Aorta (tissue), 5 donors: ENCODE measurements around the gene CLSTN3. TPM values are rescaled to one million over a fixed set of nuclear protein-coding genes. Genes with fewer than 3 reads are reported as not detected.
"Not testable (repeated sequence)": the region's sequence is repeated elsewhere in the genome, so short reads cannot be mapped to it uniquely, and the experiment has no call there.

Experiments used
- ATAC-seq: fragments of 200-7000 bp; cut with Tn5 transposase; one replicate; pipeline ENCODE4 v1.9.1; 2022; ENCODE audit warnings: moderate library complexity; ENCODE audit not compliant: low FRiP score
- DNase-seq, 2 donors: peaks; one replicate each; pipeline ENCODE4 v3.0.0-alpha.2; 2020
- H3K27ac ChIP-seq, 2 donors: one replicate each; pipeline ENCODE4 v1.5.1; 2013; ENCODE audit warnings: low read length in 2 of 2, mild to moderate bottlenecking in 2 of 2, moderate library complexity in 2 of 2, control low read depth in 1 of 2, inconsistent platforms in 1 of 2, low read depth in 1 of 2
- H3K27me3 ChIP-seq, 2 donors: one replicate each; pipeline ENCODE4 v1.6.1; 2013; ENCODE audit warnings: control low read depth in 1 of 2, low read length in 1 of 2, mild to moderate bottlenecking in 1 of 2, moderate library complexity in 1 of 2; ENCODE audit not compliant: insufficient read depth in 2 of 2, control insufficient read depth in 1 of 2
- H3K36me3 ChIP-seq, 2 donors: one replicate each; pipeline ENCODE4 v1.6.1; 2013; ENCODE audit warnings: control low read depth in 1 of 2, low read length in 1 of 2, mild to moderate bottlenecking in 1 of 2; ENCODE audit not compliant: insufficient read depth in 2 of 2, control insufficient read depth in 1 of 2
- H3K4me1 ChIP-seq, 2 donors: one replicate each; pipeline ENCODE4 v1.6.1; 2013; ENCODE audit warnings: low read length in 2 of 2, control low read depth in 1 of 2, mild to moderate bottlenecking in 1 of 2, moderate library complexity in 1 of 2; ENCODE audit not compliant: insufficient read depth in 2 of 2, control insufficient read depth in 1 of 2
- H3K4me3 ChIP-seq, 2 donors: one replicate each; pipeline ENCODE4 v1.5.1; 2013; ENCODE audit warnings: low read length in 2 of 2, control low read depth in 1 of 2, mild to moderate bottlenecking in 1 of 2
- H3K9me3 ChIP-seq: one replicate; pipeline ENCODE4 v1.6.1; 2013; ENCODE audit warnings: mild to moderate bottlenecking, low read length; ENCODE audit not compliant: control insufficient read depth
- WGBS, 2 donors: extraction: QIAGEN DNeasy Blood & Tissue Kit; methylation state at CpG; one replicate each; pipeline ENCODE4 v1.1.7; 2013; 5-methylcytosine and 5-hydroxymethylcytosine counted together
- intact Hi-C, 2 donors: fragments of 100-400 bp; cut with DNase I; formaldehyde crosslinking; loops; one replicate each; pipeline versions ENCODE4 v1.14.2 to v1.15.0; 2022
- polyA plus RNA-seq, 2 donors: library from polyadenylated mRNA; stranded (reverse); fragments of 200-250 nt; gene quantifications; one replicate each; pipeline ENCODE4 v1.2.3, GENCODE V29; 2013
- total RNA-seq, 2 donors: library from RNA; stranded (reverse); fragmentation: NEBNext Ultra II Directional; extraction: Animal tissue kit (Norgen Biotek cat#: 25700); gene quantifications; one replicate each; pipeline ENCODE4 v1.2.1, GENCODE V29; 2021
- donor health status: healthy with polysubstance abuse.
- donor health status: Bipolar disorder and iron deficiency.
- donor health status: DM: no; HTN: no; CAD: no.
- donor health status: DM: no; HTN: no; CAD: no.
- donor health status: DM: yes; HTN: yes; CAD: no.

Gene CLSTN3
- total and polyA plus RNA-seq, 4 donors = 12.4 to 77.2 (median 24.8) TPM

DNA sequence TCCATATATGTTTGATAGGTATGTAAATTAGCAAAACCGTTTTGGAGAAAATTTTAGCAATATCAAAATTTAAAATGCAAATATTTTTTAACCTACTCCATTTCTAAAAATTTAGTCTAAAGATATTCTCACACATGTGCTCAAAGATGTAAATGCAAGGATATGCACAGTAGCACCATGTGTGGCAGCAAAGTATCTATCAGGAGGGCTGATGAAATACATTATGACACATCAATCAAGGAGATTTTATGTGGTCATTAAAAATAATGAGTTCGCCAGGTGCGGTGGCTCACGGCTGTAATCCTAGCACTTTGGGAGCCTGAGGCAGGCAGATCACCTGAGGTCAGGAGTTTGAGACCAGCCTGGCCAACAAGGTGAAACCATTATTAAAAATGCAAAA is 29.9 kb upstream of the CLSTN3 start:
- intact Hi-C loops = no loop called here
- H3K27ac ChIP-seq = no peak overlapping the region
- DNase-seq = no peak

DNA sequence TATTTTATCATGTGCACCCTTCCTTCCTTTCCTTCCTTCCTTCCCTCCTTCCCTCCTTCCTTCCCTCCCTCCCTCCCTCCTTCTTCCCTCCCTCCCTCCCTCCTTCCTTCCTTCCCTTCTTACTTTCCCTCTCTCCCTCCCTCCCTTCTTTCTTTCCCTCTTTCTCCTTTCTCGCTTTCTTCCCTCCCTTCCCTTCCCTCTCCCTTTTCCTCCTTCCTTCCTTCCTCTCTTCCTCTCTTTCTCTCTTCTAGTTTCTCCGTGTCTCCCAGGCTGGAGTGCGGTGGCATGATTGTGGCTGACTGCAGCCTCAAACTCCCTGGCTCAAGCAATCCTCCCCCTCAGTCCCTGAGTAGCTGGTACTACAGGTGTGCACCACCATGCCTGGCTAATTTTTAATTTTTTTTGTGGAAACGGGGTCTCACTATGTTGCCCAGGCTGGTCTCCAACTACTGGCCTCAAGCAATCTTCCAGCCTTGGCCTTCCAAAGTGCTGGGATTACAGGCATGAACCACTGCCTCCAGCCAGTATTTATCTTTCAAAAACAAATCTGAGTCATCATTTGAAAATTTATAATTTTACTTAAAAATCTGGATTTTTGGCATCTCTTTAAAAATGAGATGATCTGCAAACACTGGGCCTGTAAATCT is 29.0 kb upstream of the CLSTN3 start:
- Histone ChIP-seq H3K27ac (no peak overlapping the region), H3K27me3 (no peaks in the 10 kb centered on the region), H3K4me1 (no peaks in the 10 kb centered on the region), H3K4me3 (no peak overlapping the region), H3K36me3 (peaks cover 0 to 5% of the 10 kb centered on the region in 2 donors), H3K9me3 (no peaks in the 10 kb centered on the region)
- intact Hi-C loops = no loop called here
- WGBS, 2 donors = 83 to 85% methylated on average over 4 of the region's 4 CpGs
- ATAC-seq (no peak), DNase-seq (no peak)

More for the DNA sequence above, 29.9 kb upstream of the CLSTN3 start:
- no peak for ATAC-seq
- Histone ChIP-seq H3K9me3 (no peaks in the 10 kb centered on the region), H3K4me3 (no peak overlapping the region), H3K36me3 (peaks cover 0 to 5% of the 10 kb centered on the region in 2 donors), H3K27me3 (no peaks in the 10 kb centered on the region), H3K4me1 (no peaks in the 10 kb centered on the region)
- WGBS, 2 donors = 77 to 88% methylated on average over 4 of the region's 4 CpGs

DNA sequence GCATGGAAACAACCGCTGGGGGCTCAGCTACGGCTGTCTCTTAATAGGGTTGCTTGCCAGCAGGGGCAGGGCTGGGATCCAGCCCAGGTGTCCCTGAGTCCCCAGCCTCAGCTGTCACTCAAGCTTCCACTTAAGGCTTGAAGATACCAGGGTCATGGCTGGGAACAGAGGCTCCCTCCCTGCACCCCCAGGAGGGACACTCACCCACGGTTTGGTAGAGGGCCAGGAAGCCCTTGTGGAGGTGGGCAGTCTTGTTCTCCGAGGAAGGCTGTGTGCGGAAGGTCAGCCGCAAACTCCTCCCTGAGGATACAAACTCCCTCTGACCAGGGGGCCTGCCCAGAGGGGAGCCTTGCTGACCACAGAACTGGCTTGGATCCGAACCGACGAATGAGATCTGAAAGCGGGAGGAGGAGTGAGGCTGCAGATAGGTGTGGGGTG is 28.5 kb upstream of the CLSTN3 start:
- Histone ChIP-seq H3K27ac (no peak overlapping the region), H3K4me1 (no peaks in the 10 kb centered on the region), H3K36me3 (peaks cover 0 to 5% of the 10 kb centered on the region in 2 donors), H3K27me3 (no peaks in the 10 kb centered on the region), H3K4me3 (no peak overlapping the region), H3K9me3 (no peaks in the 10 kb centered on the region)
- WGBS, 2 donors = 82 to 90% methylated on average over 10 of the region's 10 CpGs
- intact Hi-C loops = no loop called here
- DNase-seq (no peak), ATAC-seq (peak; percentile 13)

DNA sequence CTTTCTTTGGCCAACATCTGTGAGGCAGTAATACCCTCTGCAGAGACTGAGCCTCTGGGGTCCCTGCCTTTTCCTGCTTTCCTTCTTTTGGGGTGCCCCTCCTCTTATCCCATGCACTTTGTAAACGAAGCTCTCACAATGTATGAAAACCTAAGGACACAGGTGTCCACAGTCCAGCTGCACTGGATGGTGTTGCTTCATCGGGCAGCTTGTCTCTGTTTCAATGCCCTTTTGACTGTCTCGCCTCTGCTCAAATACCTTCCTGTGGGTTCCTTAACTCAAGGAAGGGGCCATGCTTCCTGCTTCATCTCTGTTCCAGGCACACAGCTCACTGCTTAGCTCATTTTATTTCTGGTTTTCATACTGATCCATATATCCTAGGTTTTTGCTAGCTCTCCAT is 27.6 kb upstream of the CLSTN3 start:
- Histone ChIP-seq H3K9me3 (no peaks in the 10 kb centered on the region), H3K27me3 (no peaks in the 10 kb centered on the region), H3K4me1 (no peaks in the 10 kb centered on the region), H3K4me3 (no peak overlapping the region), H3K36me3 (peaks cover 0 to 5% of the 10 kb centered on the region in 2 donors), H3K27ac (no peak overlapping the region)
- intact Hi-C loops = no loop called here
- DNase-seq (no peak), ATAC-seq (no peak)
- WGBS, 2 donors = 84 to 88% methylated on average over 3 of the region's 3 CpGs

DNA sequence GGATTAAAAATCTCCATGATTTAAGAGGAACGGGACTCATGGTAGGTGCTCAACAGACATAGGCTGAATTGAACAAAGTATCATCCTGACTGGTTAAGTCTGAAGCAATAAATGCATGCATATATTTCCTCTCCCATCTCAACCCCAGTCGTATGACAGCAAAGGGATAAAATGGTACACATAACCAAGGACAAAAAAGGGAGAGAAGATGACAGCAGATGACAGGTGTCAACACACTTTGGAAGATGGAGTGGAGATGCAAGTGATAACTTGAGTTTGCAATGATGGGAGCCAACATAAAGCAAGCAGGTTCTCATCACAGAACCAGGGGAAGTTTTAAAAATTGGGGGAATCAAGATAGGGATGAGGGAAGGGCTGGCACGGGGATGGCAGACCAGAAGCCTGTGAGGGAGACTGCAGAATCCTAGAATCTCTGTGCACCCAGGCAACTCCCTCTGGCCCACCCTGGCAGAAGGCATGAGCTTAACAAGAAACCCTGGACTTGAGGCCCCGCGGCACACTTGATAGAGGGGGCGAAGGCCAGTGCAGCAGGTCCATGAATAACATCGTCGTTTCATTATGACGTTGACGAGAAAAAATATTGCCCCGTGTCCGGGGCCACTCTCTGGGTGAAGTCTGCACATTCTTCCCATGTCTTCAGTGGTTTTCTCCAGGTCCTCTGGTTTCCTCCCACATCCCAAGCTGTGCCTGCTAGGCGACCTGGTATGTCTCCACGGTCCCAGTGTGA is 26.2 kb upstream of the CLSTN3 start:
- H3K4me1 ChIP-seq = no peaks in the 10 kb centered on the region
- no peak overlapping the region for H3K4me3 ChIP-seq
- no peak for DNase-seq
- H3K27ac ChIP-seq = no peak overlapping the region
- 89 to 92% methylated on average over 14 of the region's 14 CpGs for WGBS, 2 donors
- peaks cover 0 to 5% of the 10 kb centered on the region in 2 donors for H3K36me3 ChIP-seq
- H3K9me3 ChIP-seq = no peaks in the 10 kb centered on the region
- no peak for ATAC-seq
- no peaks in the 10 kb centered on the region for H3K27me3 ChIP-seq
- intact Hi-C loops = no loop called here

DNA sequence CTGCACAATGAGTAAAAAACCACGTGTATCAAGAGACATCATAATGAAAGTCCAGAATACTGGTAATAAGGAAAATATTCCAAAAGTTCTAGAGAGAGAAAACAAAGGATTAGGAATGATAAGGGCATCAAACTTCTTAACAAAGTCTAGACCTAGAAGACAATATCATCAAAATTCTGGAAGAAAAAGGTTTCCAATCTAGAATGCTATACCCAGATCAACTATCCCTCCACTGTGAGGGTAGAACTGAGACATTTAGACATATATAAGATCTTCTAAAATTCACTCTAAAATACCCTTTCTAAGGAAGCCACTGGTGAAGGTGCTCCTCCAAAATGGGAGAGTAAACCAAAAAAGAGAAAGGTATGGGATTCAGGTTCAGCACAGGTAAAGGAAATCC is 24.1 kb upstream of the CLSTN3 start:
- H3K4me3 ChIP-seq = no peak overlapping the region
- H3K27ac ChIP-seq = no peak overlapping the region
- DNase-seq (no peak), ATAC-seq (no peak)
- WGBS, 2 donors = 92 to 97% methylated on average over 1 of the region's 1 CpG
- no peaks in the 10 kb centered on the region for H3K9me3 ChIP-seq
- intact Hi-C loops = no loop called here
- H3K27me3 ChIP-seq = no peaks in the 10 kb centered on the region
- no peaks in the 10 kb centered on the region for H3K36me3 ChIP-seq
- no peaks in the 10 kb centered on the region for H3K4me1 ChIP-seq

DNA sequence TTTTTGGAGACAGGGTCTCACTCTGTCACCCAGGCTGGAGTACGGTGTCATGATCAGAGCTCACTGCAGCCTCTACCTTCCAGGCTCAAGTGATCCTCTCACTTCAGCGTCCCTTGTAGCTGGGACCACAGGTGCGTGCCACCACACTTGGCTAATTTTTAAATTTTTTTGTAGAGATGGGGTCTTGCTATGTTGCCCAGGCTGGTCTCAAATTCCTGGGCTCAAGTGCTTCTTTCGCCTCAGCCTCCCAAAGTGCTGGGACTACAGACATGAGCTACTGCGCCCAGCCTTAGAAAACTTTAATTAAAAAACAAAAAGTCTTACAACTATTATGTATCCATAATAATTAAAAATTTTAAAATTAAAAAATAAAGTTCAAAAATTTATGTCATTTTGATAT is 23.0 kb upstream of the CLSTN3 start:
- H3K4me3 ChIP-seq, H3K27me3 ChIP-seq, intact Hi-C loops, H3K9me3 ChIP-seq, ATAC-seq, H3K27ac ChIP-seq, H3K36me3 ChIP-seq, H3K4me1 ChIP-seq, DNase-seq: not testable (repeated sequence)
- 97 to 99% methylated on average over 5 of the region's 5 CpGs for WGBS, 2 donors

DNA sequence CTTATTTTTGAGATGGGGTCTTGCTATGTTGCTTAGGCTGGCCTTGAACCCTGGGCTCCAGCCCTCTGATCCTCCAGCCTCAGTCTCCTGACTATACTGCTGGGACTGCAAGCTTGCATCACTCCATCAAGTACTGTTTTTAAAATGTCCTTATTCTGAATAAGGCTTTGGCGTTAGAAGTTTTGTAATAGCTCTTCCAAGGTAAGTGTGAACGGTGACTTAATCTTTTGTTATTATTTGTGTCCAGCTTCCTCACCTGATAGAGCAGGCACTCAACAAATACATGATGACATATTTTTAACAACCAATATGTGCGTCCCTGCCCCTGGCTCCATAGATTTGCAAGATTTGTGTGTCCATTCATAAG is 22.6 kb upstream of the CLSTN3 start:
- Histone ChIP-seq H3K27me3 (no peaks in the 10 kb centered on the region), H3K4me1 (no peaks in the 10 kb centered on the region), H3K4me3 (peak overlapping the region in 1 of 2 donors; percentile 84), H3K27ac (peak overlapping the region in 1 of 2 donors; percentile 80), H3K36me3 (no peaks in the 10 kb centered on the region), H3K9me3 (no peaks in the 10 kb centered on the region)
- DNase-seq (no peak), ATAC-seq (no peak)
- 25 to 38% methylated on average over 3 of the region's 3 CpGs for WGBS, 2 donors
- intact Hi-C loops = loop anchor here in 1 of 2 donors (1.0 to 2.0 kb wide), 3 partner anchors 15 to 163 kb away; partner anchors contain the start of genes C12orf57, C1R and C1S
